ENCODE measurements around the gene NIN.

NIN gene

DNA sequence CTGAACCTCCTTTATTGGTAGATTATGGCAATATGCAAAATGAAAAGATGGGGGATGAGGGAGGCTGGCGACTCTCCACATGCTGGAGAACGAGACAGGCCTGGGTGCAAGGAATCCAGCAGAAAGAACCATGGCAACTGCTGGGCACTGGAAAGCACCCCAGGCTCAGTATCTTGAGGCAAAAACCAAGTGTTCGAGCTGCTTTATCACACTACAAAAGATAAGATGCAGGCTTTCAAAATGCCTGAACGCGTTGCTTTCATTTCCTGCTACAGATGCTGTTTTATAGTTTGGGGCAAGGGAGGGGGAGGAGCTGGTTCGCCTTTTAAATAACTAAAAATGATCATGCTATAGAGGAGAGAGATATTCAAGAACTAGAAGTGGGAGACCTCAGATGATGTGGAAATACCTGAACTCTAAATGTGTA, 38.9 kb downstream of the NIN start:
- no peak for DNase-seq (ENCODE audit: low read depth in 3 of 3, low spot score in 1 of 3)

DNA sequence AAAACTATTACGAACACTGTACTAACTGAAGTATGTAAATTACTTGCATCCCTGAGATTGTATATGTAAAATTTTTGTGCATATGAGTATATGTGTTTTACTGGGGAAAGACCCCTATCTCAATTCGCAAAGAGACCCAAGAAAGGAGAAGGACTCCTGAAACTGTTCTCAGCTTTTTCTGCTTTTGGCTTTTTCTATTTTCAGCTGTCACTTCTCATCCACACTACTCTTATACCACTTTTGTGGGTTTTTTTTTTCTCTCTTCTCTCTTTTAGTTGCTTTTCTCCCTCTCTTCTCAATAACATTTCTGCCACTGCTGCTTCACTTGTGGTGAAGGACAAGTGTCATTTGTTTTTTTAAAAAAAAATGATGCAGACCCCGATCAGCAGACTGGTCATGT, 39.8 kb downstream of the NIN start:
- DNase-seq (ENCODE audit: low read depth in 3 of 3, low spot score in 1 of 3): no peak

DNA sequence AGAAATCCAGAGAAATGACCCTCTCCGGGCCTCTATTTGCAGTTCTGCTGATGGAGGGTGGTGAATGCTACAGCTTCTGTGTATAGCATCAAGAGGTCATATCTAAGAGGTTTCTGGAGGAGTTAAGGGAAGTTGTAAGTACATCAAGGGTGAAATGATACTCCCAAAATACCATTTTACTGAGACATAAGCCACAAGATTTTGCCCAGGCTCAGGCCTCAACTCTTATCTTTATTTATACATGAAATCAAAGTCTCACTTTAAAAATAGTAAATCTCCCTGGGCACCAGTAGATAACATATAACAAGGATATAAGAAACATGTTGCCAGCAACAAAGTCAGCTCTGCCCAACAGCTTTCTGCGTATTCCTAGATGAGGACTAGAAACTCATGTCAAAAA, 40.4 kb downstream of the NIN start:
- no peak for DNase-seq (ENCODE audit: low read depth in 3 of 3, low spot score in 1 of 3)

DNA sequence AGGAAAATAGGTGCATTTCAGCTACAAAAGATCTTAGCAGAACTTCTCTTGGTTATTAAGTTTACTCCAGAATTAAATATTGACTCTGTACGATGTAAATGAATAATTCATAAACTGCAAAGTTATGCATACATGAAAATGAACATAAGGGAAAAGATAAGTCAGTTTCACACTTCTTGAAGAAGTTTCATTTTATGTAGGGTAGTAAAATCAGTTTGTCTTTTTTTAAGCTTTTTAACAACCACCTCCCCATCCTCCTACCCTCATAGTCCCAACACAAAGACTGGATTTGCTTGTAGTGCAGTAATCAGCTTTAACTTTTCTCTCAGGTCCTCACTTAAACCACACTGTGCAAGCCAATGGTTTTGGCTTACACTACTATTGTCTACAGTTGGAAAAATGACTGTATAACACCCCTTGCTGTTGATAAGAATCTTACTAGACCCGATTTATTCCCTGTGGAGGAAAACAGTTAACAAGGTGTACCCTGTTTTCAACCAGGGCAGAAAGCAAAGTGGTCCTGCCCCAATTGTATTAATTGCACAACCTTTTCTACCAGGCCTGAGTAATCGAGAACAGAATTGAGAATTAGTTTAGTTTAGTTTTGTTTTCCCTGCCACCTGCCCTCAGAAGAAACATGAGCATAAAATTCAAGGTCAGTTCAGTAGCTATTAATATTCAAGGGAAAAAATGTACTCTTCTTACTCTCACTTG, 44.1 kb downstream of the NIN start:
- no peak for DNase-seq (ENCODE audit: low read depth in 3 of 3, low spot score in 1 of 3)

DNA sequence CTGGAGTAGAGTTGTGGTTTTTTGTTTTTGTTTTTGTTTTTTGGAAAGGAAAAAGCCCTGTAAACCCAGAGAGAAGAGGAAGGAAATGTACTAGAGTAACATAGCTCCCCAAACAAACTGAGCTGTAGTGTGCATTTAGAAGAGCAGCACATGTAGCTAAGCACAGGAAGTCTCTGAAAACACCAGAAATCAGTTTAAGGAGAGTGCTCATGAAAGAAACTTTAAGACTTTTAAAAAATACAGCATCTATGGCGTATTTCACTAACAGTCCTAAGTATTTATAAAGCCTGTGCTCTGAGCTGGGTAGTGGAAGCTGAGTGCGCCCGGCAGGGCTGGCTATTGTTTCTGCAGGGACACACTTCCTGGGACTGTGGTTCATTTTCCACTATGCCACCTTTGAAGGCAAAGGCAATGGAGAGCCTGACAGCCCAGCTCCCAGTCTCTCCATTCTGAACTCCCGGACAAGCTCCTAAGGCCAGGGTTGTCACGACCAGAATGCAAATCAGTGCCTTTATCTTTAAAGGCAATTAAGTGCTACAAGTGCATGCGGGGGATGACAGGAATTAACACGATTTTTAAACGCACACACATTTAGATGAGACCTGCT, 45.4 kb downstream of the NIN start:
- DNase-seq (ENCODE audit: low read depth in 3 of 3, low spot score in 1 of 3): no peak

DNA sequence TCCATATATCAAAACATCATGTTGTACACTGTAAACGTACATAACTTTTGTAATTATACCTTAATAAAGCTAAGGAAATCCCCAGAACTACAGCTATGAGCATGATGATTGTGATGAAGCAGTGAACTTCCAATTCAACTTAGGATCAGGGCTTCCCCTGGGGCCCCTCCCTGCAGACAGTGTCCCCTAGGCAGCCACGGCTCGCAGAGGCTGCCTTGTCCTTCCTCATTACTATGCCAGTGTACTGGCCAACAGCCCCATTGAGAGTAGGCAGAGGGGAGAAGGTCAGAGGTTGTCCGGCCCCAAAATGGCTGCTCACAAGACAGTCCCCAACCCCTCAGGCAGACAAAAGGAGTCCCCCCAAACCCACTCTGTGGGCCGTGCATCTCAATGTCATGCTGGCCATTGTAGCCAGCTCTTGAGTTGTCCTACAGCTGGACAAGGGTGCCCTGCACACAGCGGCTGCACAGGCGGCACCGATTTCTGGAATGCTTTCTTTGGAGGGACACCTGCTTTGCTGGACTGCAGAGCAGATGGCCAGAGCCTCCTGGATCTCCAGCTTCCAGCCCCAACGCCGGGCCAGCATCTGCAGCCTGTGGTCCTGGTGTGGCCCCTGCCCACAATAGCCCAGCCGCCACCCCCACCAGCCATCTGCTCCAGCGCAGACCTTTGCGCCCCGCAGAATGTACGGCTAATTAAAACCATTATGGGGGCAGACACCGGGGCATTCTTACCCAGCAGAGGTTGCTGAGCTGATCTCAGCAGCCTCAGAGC, 46.1 kb downstream of the NIN start:
- DNase-seq (ENCODE audit: low read depth in 3 of 3, low spot score in 1 of 3): no peak

DNA sequence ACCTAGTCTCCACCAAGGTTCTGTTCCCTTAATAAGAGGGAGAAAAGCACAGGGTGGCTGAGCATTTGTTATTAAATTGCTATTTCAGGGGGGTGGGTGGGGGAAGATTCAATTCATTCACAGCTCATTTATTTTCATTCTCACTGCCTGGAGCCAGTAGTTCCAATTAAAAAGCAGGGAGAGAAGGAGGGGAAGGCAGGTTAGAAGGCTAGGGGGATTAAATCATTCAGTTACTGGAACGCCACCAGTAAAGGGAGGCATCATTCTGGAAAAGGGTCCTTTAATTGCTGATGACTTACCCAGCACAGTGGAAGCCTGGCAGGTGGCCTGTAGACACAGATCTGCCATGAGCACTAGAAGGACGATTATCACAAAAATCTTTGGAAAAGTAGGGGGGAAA, 47.4 kb downstream of the NIN start:
- no peak for DNase-seq (ENCODE audit: low read depth in 3 of 3, low spot score in 1 of 3)

DNA sequence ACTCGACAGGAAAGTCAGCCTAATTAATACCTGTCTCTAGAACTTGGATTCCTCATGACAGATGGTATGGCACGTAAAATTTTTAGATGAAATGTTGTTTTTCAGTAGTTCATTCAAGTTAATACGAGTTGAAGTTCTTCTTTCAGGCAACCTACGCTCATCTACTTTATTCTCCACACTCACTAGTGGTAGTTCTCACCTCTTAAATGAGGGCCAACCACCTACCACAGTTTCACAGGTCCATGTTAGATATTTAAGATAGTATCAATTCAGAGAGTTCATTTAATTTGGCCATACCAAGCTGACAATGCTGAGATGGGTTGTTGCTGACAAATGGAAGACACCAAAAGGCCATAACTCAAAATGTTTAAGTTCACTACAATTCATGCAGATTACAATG, 50.6 kb downstream of the NIN start:
- DNase-seq (ENCODE audit: low read depth in 3 of 3, low spot score in 1 of 3): no peak

DNA sequence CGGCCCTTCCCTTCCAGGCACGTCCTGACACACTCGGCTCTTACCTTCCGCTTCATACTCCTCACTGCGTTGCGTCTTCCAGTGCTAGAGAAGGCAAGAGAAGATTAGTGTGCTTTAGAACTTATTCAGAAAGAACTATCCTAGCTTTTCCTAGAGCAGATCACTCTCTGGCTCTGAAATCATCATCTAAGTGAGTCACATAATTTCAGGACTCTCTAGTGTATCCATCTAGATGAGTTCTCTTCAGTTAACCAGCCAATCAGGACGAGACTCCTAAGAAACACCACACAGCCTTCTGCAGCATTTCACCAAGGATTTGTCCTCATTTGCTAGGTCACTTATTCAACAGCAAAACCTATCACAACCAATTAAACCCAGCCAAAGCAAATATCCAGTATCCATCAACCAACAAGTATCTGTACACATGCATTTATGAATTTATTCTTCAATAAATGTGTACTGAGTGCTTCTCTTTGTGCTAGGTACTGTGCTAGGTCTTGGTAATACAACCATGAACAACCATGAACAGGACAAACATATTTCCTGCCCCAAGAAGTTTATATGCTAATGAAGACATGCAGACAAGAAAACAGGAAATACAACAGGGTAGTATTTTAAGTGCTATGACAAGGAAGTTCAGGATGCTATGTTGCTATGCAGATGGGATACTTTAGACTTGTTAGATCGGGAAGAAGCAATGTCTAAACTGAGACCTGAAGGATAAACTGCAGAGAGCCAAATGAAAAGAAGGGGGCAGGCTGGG, 52.1 kb downstream of the NIN start:
- DNase-seq (ENCODE audit: low read depth in 3 of 3, low spot score in 1 of 3): no peak

DNA sequence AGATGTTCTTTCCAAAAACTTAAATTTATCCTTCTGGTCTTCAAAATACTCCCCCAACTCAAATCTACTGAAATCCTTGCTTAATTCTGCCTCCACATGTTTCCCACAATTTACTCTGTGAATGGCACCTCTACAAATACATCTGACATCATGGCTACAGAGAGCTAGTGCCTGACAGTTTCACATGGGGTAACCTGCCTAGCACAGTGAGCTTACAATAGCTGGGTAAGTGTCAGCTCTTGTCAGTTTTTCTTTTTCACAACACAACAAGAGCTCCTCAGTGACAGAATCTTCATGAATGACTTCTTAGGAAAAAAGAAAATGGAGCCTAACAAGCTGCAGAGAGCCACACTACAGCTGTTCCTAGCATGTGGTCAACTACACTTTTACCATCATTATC, 54.4 kb downstream of the NIN start:
- DNase-seq (ENCODE audit: low read depth in 3 of 3, low spot score in 1 of 3): no peak

DNA sequence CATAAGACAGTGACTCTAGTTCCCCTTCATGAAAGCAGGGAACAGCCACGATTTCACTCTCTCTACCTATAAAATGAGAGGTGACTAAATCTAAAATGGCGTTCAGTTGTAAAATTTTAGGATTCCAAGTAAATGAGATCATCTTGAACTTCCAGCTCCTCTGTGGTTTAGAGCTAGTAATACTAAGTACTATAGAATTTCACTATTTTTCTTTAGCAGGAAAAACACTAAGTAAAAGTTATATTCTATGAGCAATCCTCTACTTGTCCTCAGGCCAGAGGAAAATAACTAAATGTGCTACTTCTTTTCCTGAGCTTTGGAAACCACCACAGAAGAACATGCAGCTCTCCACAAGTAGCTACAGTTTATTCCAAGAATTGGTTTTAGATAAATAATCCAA, 55.6 kb downstream of the NIN start:
- DNase-seq (ENCODE audit: low read depth in 3 of 3, low spot score in 1 of 3): no peak

DNA sequence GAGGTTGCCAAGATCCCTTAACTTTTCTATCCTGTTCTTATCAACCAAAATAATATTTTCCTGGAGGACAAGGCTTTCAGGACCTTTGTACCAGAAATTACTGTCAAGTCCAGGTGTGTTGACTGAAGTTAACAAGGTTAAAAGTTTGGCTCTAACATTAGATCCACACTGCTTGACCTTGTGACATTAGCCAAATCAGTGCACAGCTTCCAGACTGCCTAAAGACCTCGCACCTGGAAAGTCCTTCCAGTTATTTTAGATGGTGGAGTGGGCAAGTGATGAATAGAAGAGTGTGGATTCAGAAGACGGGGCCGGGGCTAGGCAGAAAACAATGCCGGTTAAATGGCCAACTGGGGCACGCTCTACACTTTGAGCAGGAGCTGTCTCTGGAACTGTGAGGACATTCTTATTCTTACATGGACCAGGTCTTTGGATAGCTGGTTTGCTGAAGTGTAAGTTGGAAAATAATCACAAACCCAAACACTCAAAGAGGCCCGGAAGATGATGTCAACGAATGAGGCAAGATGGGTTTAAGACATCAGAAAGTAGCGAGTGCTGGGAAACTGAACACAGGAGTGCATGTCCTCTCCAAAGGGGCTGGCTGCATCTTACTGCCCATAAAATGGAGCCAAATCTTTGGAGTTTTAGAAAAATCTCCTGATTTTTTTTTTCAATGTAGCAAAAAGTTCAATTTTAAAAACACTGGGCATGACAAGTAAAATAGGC, 56.3 kb downstream of the NIN start:
- DNase-seq (ENCODE audit: low read depth in 3 of 3, low spot score in 1 of 3): no peak

DNA sequence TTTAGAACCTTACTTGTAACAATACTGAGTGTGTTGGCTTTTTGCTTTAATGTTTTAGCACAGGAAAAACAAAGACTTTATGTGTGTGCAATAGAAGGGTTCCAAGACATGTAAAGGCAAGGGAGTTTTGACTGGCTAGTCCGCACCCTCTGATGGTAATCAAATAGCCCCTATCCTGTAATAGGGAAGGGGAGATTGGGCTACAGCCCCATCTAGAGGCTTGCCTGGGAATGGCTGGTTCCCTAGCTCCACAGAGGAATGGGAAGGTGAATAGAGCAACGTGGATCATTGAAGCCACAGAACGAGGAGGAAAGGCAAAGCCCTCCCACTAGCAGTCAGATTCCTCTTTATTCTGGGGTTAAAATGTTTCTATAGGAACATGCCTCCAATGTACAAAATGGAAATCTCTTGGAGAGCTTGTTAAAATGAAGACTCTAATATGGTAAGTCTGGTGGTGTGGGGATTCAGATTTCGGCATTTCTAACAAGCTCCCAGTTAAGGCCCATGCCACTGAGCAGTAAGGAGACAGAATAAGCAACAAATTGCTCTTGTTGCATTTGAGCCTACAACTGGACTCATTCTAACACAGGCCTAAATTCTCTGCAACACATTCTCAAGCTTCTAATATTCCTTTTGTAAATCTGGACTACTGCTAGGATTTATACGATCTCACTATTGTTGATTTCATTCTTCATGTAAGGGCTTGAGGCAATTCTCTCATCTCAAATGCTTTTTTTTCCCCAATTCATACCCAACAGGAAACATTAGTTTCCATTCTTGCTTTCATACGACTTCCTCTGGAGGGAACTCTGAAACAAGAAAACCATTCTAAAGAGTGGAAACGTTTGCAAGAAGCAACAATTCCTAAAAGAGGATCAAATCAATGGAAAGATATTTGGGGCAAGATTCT, 57.1 kb downstream of the NIN start:
- DNase-seq (ENCODE audit: low read depth in 3 of 3, low spot score in 1 of 3): peak in 1 of 3 donors; percentile 22

DNA sequence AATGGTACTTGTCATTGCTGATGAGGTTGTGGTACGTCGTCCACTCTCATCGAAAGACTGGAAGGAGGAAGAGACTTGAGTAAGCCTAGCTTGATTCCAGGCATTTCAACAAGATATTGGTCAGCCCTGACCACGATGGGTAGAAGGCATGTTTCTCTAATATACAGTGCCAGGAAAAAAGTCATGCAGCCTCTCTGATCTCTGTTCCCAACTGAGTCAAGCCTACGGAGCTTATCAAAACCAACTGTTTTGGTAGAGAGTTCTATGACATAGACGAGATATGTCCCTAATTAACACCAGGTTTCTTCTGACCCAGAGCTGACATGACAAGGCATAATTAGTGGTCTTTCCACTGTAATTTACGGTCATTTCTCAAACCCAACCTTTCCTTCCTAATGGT, 58.5 kb downstream of the NIN start:
- no peak for DNase-seq (ENCODE audit: low read depth in 3 of 3, low spot score in 1 of 3)

DNA sequence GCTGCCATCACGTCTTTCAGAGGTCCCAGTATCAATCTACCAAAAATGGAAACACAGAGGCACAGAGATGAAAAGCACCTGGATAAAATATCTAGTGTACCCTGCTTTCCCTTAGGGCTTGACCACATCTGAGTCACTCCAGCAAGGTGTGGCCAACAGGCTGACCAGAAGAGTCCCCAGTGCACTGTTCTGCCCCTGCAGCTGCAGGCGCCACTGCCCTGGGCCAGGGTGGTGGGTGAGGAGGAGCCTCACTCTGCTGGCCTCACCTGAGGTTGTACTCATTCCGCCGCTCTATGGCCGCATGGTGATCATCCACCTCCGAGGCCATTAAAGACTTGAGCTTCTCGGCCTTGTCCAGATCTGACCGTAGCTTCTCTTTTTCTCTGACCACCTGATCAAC, 60.4 kb downstream of the NIN start:
- no peak for DNase-seq (ENCODE audit: low read depth in 3 of 3, low spot score in 1 of 3)

DNA sequence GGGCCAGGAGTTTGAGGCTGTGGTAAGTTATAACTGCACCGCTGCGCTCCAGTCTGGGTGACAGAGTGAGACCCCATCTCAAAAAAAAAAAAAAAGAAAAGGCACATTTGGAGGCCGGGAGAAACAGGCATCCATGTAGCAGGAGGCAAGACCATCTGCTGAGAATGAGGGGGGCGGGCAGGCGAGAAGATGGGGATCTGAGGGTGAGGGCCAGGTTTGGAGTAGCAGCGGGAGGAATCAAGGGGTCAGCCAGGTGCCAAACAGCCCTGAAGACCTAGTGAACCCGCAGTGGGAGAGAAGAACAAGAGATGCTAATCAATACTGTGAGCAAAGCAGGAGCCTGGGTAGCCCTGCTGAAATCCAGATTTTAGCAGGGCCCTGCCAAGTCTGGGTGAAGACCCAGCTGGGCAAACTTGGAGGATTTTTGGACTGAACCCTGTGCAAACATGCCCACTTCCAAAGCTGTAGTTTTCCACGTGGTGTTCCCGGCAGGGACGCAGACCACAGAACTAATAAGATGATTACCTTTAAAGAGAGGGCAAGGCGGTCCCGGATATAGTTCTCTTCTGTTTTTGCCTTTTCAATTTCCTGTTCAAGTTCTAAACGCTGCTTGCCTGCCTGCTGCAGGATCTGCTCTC, 61.0 kb downstream of the NIN start:
- no peak for DNase-seq (ENCODE audit: low read depth in 3 of 3, low spot score in 1 of 3)

DNA sequence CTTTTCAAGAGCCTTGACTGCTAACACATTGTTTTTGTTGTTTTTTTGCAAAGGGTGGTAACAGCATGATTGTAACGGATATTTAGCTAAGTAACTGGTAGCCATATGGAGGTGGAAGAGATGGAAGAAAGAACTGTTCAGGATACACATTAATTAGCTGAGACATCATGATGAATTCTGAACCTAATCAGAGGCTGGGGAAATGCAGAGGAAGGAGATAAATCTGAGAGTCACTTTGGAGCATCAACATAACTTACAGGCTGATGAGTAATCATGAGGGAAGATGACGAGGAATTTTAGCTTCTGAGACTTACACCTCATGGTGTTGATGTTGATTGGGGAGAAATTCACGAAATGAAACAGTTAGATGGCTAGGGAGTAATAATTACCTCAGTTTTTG, 62.3 kb downstream of the NIN start:
- no peak for DNase-seq (ENCODE audit: low read depth in 3 of 3, low spot score in 1 of 3)

DNA sequence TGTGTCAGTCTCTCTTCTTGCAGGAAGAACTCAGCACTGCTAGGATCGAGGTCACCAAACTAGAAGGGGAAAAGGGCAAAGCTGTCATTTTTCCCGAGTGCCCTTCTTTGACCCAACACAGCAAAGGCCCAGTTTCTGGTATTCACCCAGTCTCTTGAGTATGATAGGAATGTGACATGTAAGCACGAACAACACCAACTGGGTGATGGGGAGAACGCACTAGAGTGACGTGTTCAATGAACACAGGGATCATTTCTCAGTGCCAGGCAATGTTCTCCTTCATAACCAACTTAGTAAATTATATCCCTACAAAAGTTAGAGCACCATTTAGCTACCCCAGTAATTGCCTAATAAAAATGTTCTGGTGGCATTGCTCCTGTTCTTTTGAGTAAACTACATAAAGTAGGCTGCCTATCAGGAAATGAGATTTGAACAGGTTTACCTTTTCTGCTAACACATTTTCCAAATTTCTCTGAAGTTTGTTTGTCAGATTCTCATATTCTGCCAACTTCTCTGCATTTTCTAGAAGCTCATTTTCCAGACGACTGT, 64.5 kb downstream of the NIN start:
- no peak for DNase-seq (ENCODE audit: low read depth in 3 of 3, low spot score in 1 of 3)

DNA sequence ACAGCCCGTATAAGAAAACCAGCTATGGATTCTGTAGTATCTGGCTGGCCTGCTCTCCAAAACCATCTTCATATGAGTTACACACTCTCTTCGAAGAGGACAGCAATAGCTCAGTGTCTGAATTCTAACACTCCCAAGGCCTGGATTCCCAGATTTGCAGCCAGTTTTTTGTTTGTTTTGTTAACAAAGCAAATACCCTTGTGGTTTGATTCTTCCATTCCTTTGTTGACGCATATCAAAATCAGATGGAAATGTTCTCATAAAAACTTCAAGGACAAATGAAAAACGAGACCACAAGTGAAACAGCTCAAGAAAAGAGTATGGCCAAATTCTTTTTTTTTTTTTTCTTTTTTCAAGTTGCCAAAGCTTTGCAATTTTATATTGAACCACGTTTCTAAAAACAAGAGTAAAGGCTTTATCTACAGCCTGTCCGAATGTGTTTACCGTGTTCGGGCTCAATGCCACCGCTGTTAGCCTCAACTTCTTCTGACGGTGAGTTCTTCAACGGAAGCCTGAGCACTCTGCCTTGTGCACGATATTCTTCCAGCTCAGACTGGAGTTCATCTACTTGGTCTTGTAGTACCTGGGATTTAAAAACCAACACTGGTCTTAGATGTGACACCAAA, 67.5 kb downstream of the NIN start:
- no peak for DNase-seq (ENCODE audit: low read depth in 3 of 3, low spot score in 1 of 3)
